ENCODE data around the gene CD164L2. TPM values are rescaled to one million over a fixed set of nuclear protein-coding genes. Genes with fewer than 3 reads are reported as not detected.
"Not testable (repeated sequence)": the region's sequence is repeated elsewhere in the genome, so short reads cannot be mapped to it uniquely, and the experiment has no call there.

CD164L2 gene
- total RNA-seq, 1 experiment from 2014 or later, result not detected

DNA sequence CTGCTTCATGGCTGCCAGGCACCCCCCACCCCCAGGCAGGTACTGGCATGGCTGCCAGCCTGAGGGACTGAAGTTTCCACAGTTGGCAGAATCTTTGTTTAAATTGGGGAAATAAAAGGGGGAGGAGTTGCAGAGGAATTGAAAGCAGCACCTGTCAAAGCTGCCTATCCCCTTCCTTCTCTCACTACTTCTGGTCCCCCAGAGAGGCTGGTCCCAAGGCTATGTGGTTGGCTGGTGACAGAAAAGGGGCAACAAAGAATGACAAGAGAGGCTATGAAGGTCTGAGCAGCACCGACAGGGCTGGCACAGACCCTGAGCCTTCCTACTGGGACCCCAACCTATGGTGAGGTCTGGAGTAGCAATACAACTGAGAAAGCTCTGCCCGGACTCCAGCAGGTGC is 23.7 kb upstream of the CD164L2 start:
- in situ Hi-C loops (cut with HindIII; ENCODE audit: low pct_unique_long_range_greater_than_20kb, low sequenced_read_pairs); DNase-seq (ENCODE audit: low read depth): not testable (repeated sequence)

DNA sequence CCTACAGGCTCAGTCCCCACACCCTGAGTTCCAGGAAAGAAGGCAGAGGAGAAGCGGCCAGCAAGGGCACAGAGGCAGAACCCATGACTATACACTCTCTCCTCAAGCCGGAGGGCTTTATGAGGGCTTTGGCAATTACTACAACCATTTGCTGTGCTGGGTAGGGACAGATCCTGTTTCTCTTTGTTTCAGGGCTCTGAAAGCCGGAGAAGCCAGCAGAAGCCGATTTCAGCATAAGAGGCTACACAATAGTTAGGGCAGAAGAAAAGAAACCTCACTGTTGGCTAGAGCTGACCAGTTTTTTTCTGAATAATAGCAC is 23.2 kb upstream of the CD164L2 start:
- in situ Hi-C loops (cut with HindIII; ENCODE audit: low pct_unique_long_range_greater_than_20kb, low sequenced_read_pairs), result no loop called here

DNA sequence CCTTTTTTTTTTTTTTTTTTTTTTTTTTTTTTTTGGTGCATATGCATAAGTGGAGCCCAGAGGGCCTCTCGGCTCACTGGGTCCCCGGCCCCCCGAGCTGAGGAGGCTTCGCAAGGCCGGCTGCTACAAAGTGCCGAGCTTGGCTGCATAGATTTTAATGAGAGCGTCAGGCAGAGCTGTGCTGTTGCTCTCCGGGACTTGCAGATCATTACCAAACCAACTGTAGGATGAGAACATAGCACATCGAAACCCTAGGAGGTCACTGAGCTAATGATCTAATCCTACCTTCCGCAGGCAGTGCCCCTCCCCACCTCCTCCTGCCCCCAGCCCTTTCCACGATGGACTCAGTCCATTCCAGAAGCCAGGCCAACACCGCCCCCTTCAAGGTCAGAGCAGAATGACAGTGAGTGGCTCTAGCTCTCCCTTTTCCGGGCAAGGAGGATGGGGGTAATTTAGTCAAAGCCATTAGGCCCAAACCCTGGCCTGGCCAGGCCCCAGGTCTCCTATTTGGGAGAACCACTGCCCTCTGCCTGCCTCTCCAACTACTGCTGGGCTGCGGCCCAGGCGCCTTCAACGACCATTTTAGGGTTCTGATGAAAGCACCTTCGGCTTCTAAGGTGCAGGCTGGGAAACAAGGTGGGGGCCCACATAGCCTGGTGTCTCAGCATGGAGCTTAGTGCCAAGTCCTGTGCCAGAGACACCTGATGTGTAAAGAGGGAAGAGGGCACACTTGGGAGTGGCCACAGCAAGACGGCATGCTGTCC is 22.6 kb upstream of the CD164L2 start:
- DNase-seq (ENCODE audit: low read depth); in situ Hi-C loops (cut with HindIII; ENCODE audit: low pct_unique_long_range_greater_than_20kb, low sequenced_read_pairs): not testable (repeated sequence)

More for the DNA sequence above, 23.2 kb upstream of the CD164L2 start:
- DNase-seq (ENCODE audit: low read depth), result no peak

DNA sequence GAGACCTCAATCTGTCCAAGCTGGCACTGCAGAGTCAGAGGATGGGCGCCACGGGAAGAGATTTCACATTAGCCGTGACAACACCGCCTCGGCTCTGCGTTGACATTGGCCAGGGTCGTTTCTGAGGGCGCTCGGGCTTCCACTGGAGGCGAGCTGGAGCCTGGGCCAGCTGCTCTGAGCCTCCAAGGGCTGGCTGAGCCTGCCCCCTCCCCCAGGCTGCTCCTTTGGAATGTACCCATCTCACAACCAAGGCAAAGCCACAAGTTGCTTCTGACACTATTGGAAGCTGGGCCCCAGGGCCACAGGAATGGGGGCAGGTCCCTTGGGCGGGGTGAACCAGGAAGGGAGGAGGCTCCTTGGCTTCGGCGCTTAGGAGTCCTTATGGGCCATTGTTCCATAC is 21.9 kb upstream of the CD164L2 start:
- no peak for DNase-seq (ENCODE audit: low read depth)
- in situ Hi-C loops (cut with HindIII; ENCODE audit: low pct_unique_long_range_greater_than_20kb, low sequenced_read_pairs), result no loop called here

- no peak for DNase-seq (ENCODE audit: low read depth)
- in situ Hi-C loops (cut with HindIII; ENCODE audit: low pct_unique_long_range_greater_than_20kb, low sequenced_read_pairs), result no loop called here
Observed at GRCh38 chr1:27403931-27404330, 20.8 kb upstream of the CD164L2 start.

- in situ Hi-C loops (cut with HindIII; ENCODE audit: low pct_unique_long_range_greater_than_20kb, low sequenced_read_pairs), result no loop called here
- no peak for DNase-seq (ENCODE audit: low read depth)
Observed at GRCh38 chr1:27403065-27403726, 20.1 kb upstream of the CD164L2 start.

GRCh38 chr1:27402349-27402754 is 19.2 kb upstream of the CD164L2 start:
- in situ Hi-C loops (cut with HindIII; ENCODE audit: low pct_unique_long_range_greater_than_20kb, low sequenced_read_pairs), result no loop called here
- peak; percentile 39 for DNase-seq (ENCODE audit: low read depth)

GRCh38 chr1:27400963-27401341 is 17.8 kb upstream of the CD164L2 start:
- DNase-seq (ENCODE audit: low read depth), result no peak
- in situ Hi-C loops (cut with HindIII; ENCODE audit: low pct_unique_long_range_greater_than_20kb, low sequenced_read_pairs), result no loop called here

- DNase-seq (ENCODE audit: low read depth), result no peak
- in situ Hi-C loops (cut with HindIII; ENCODE audit: low pct_unique_long_range_greater_than_20kb, low sequenced_read_pairs), result no loop called here
Observed at GRCh38 chr1:27400082-27400962, 17.2 kb upstream of the CD164L2 start.

GRCh38 chr1:27399251-27400025 is 16.3 kb upstream of the CD164L2 start:
- in situ Hi-C loops (cut with HindIII; ENCODE audit: low pct_unique_long_range_greater_than_20kb, low sequenced_read_pairs), result no loop called here
- DNase-seq (ENCODE audit: low read depth), result no peak

- no peak for DNase-seq (ENCODE audit: low read depth)
- in situ Hi-C loops (cut with HindIII; ENCODE audit: low pct_unique_long_range_greater_than_20kb, low sequenced_read_pairs), result no loop called here
Observed at GRCh38 chr1:27398405-27399149, 15.4 kb upstream of the CD164L2 start.

DNA sequence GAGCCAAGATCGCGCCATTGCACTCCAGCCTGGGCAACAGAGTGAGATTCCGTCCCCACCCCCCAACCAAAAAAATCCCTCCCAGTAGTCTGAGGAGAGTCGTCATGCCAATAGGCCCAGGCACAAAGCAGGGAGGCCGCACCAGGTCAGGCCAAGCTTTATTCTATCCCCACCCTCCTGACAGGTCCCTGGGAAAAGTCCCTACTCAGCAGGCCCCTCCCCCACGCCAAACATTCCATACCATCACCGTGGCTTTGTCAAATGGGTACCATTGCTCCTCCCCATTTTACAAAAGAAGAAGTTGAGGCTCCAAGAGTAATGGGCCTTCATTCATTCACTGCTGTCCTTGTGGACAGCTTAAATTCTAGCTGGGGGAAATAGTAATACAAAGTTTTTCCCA is 14.6 kb upstream of the CD164L2 start:
- in situ Hi-C loops (cut with HindIII; ENCODE audit: low pct_unique_long_range_greater_than_20kb, low sequenced_read_pairs), result no loop called here
- DNase-seq (ENCODE audit: low read depth), result no peak

- no peak for DNase-seq (ENCODE audit: low read depth)
- in situ Hi-C loops (cut with HindIII; ENCODE audit: low pct_unique_long_range_greater_than_20kb, low sequenced_read_pairs), result no loop called here
Observed at GRCh38 chr1:27397110-27397509, 14.0 kb upstream of the CD164L2 start.

DNA sequence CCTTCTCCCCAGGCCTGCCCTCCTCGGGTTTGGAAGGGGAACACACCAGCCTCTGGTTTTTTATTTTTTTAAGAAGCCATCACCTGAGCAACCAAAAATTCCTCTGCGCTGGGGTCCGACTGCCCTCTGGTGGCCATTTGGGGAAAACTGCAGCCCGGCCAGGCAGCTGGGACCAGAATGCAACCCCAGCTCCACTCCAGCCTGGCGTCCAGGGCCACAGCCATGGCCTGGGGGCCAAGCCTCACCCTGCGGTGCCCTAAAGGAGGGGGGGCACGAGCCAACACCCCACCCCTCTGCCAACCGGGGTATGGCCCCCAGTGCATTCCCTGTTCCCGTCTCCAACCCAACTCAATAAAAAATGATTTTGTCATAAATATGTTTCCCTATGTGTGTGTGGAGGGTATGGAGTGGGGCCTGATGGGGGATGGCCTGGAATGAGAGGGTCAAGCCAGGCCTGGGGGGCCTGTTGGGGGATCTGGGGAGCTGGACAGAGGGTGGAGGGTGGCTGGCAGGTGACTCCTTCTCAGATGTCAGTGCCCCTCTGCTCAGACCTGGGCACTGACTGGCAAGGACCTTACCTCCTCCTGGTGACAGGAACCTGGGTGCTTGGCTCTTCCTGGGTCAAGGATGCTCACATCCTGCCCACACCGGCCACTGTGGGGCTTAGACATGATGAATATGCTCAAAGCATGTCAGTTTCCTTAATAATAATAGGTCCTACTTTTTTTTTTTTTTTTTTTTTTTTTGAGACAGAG is 12.5 kb upstream of the CD164L2 start:
- in situ Hi-C loops (cut with HindIII; ENCODE audit: low pct_unique_long_range_greater_than_20kb, low sequenced_read_pairs), result no loop called here
- DNase-seq (ENCODE audit: low read depth), result peak; percentile 53

GRCh38 chr1:27394925-27395324 is 11.8 kb upstream of the CD164L2 start:
- DNase-seq (ENCODE audit: low read depth), result no peak
- in situ Hi-C loops (cut with HindIII; ENCODE audit: low pct_unique_long_range_greater_than_20kb, low sequenced_read_pairs), result no loop called here

GRCh38 chr1:27394282-27394658 is 11.1 kb upstream of the CD164L2 start:
- no peak for DNase-seq (ENCODE audit: low read depth)
- in situ Hi-C loops (cut with HindIII; ENCODE audit: low pct_unique_long_range_greater_than_20kb, low sequenced_read_pairs), result no loop called here

GRCh38 chr1:27393641-27394281 is 10.6 kb upstream of the CD164L2 start:
- DNase-seq (ENCODE audit: low read depth), result no peak
- in situ Hi-C loops (cut with HindIII; ENCODE audit: low pct_unique_long_range_greater_than_20kb, low sequenced_read_pairs), result no loop called here

Measured in Caki2 (cell line).